SH-SY5Y (cell line): ENCODE measurements around the gene ARHGAP9.

Experiments
- GATA2 ChIP-seq: IDR thresholded peaks from 2 replicates; pipeline ENCODE4 v1.6.1; 2011; ENCODE audit warnings: mild to moderate bottlenecking, low read depth, low read length
- GATA3 ChIP-seq: IDR thresholded peaks from 2 replicates; pipeline ENCODE4 v1.6.1; 2011; ENCODE audit warnings: low read depth, mild to moderate bottlenecking, low read length, moderate library complexity

DNA sequence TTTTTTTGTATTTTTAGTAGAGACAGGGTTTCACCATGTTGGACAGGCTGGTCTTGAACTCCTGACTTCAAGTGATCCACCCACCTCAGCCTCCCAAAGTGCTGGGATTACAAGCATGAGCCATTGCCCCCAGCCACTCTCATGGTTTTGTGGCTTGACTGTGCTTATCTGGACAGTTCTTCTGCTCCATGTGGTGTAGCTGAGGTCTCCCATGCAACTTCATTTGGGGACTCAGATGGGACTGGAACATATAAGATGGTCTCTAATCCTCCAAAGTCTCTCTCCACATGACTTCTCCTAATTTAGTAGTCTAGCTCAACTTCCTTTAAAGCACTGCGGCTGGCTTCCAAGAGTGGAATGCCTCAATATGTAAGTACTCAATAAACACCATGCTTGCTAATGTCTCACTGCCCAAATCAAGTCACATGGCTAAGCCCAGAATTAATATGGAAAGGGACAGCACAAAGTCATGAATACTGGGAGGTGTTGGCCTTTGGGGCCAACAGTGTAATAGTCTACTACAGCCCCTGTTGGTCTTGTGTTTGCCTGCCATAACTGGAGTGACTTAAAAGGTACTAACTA, 37.7 kb downstream of the ARHGAP9 start:
- no peak for TF ChIP-seq GATA3
- no peak for TF ChIP-seq GATA2
